WTC11 (cell line): ENCODE results near the gene GAS2L3.

Experiments used
- ATF1 ChIP-seq: sonication (generic); formaldehyde crosslinking; IDR thresholded peaks from 2 replicates; pipeline ENCODE4 v1.8.1; 2023; ENCODE audit warnings: mild to moderate bottlenecking, moderate library complexity, missing genetic modification reagents
- ATF2 ChIP-seq: sonication (generic); formaldehyde crosslinking; IDR thresholded peaks from 2 replicates; pipeline ENCODE4 v1.8.1; 2022; ENCODE audit warnings: low read depth, missing genetic modification reagents, borderline replicate concordance
- CBFB ChIP-seq: sonication (generic); formaldehyde crosslinking; IDR thresholded peaks from 2 replicates; pipeline ENCODE4 v1.8.1; 2022; ENCODE audit warnings: mild to moderate bottlenecking, low read depth, missing genetic modification reagents
- CTCF ChIP-seq: fragments of 200-600 bp; IDR thresholded peaks from 2 replicates; pipeline ENCODE4 v1.8.0; 2022; ENCODE audit warnings: antibody characterized with exemption
- IRF1 ChIP-seq: sonication (generic); formaldehyde crosslinking; IDR thresholded peaks from 2 replicates; pipeline ENCODE4 v1.8.0; 2023; ENCODE audit warnings: missing genetic modification reagents
- JUN ChIP-seq: sonication (generic); formaldehyde crosslinking; IDR thresholded peaks from 2 replicates; pipeline ENCODE4 v1.8.0; 2023; ENCODE audit warnings: mild to moderate bottlenecking, missing genetic modification reagents
- MAX ChIP-seq: sonication (generic); formaldehyde crosslinking; IDR thresholded peaks from 2 replicates; pipeline ENCODE4 v1.8.0; 2022; ENCODE audit warnings: mild to moderate bottlenecking, missing genetic modification reagents
- NR1H2 ChIP-seq: sonication (generic); formaldehyde crosslinking; IDR thresholded peaks from 2 replicates; pipeline ENCODE4 v1.9.0; 2021; ENCODE audit warnings: mild to moderate bottlenecking, moderate library complexity, missing genetic modification reagents

- no peak for TF ChIP-seq ATF1
- no peak for TF ChIP-seq ATF2 (CRISPR knock-in tag)
- no peak for TF ChIP-seq JUN (CRISPR knock-in tag)
- TF ChIP-seq MAX (CRISPR knock-in tag): no peak
- TF ChIP-seq NR1H2 (CRISPR knock-in tag): no peak
- TF ChIP-seq IRF1 (CRISPR knock-in tag): no peak
- TF ChIP-seq CTCF: no peak
- no peak for TF ChIP-seq CBFB (CRISPR knock-in tag)
Observed at GRCh38 chr12:100593490-100593889, 20.0 kb downstream of the GAS2L3 start.
